ENCODE measurements around the gene GABPB2.

The GABPB2 gene

DNA sequence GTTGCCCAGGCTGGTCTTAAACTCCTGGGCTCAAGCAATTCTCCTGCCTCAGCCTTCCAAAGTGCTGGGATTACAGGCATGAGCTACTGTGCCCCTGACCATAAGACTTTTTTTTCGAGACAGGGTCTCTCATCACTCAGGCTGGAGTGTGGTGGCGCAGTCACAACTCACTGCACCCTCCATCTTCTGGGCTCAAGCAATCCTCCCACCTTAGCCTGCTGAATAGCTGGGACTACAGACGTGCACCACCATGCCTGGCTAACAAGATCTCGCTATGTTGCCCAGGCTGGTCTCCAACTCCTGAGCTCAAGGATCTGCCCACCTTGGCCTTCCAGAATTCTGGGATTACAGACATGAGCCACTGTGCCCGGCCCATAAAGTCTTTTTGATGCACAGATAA is 21.1 kb upstream of the GABPB2 start:
- no peak overlapping the region for H3K4me2 ChIP-seq (ENCODE audit: low read depth, low read length, poor library complexity, severe bottlenecking)

DNA sequence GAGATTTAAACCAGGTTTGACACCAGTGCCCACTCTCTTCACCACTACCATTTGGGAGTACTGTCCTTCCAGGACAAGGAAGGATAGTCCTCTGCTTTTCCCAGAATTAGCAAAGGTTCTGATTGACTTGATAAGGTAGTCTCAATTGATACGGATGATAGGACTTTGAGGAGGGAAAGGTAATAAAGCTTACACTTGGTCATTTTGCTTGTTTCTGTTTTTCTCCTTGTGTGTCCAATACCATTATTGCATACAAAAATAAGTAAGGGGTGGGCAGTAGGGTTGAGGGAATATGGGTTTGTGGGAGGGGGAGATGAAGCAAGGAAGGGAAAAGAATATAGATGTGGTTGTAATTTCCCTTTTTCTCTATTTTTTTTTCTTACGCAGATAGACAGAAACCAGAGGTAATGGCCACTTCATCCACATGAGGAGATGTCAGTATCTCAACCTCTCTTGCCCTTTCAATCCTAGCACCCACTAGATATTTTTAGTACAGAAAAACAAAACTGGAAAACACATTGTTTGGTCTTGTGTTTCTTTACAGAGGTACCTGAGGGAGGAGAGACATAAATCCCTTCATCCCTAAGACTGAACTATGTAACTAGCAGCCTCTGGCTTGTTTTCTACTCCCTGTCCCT is 20.4 kb upstream of the GABPB2 start:
- H3K36me3 ChIP-seq (ENCODE audit: insufficient read depth, low read length) = peaks cover 31% of the 10 kb centered on the region; the same call in 1 of the 2 replicates
- H3K4me1 ChIP-seq (ENCODE audit: insufficient read depth, low read length, poor library complexity, severe bottlenecking) = peaks cover 13% of the 10 kb centered on the region
- no peaks in the 10 kb centered on the region for H3K9me3 ChIP-seq (ENCODE audit: insufficient read depth, low read depth, low read length)
- no peak overlapping the region for H3K4me3 ChIP-seq (ENCODE audit: low read length, poor library complexity, severe bottlenecking)
- no peaks in the 10 kb centered on the region for H3K9me2 ChIP-seq (replicated peaks; ENCODE audit: low read depth, low read length)
- H3K4me2 ChIP-seq (ENCODE audit: low read depth, low read length, poor library complexity, severe bottlenecking) = no peak overlapping the region
- no peak for TF ChIP-seq EZH2phosphoT487 (IDR thresholded peaks at IDR 0.05; ENCODE audit: borderline replicate concordance)
- TF ChIP-seq, protein P1, sequence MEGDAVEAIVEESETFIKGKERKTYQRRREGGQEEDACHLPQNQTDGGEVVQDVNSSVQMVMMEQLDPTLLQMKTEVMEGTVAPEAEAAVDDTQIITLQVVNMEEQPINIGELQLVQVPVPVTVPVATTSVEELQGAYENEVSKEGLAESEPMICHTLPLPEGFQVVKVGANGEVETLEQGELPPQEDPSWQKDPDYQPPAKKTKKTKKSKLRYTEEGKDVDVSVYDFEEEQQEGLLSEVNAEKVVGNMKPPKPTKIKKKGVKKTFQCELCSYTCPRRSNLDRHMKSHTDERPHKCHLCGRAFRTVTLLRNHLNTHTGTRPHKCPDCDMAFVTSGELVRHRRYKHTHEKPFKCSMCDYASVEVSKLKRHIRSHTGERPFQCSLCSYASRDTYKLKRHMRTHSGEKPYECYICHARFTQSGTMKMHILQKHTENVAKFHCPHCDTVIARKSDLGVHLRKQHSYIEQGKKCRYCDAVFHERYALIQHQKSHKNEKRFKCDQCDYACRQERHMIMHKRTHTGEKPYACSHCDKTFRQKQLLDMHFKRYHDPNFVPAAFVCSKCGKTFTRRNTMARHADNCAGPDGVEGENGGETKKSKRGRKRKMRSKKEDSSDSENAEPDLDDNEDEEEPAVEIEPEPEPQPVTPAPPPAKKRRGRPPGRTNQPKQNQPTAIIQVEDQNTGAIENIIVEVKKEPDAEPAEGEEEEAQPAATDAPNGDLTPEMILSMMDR (conservative IDR thresholded peaks at IDR 0.05; ENCODE audit: low read length) = no peak
- H3K9ac ChIP-seq (ENCODE audit: low read depth, low read length, poor library complexity, severe bottlenecking) = no peak overlapping the region
- peaks cover 8% of the 10 kb centered on the region for H4K20me1 ChIP-seq (ENCODE audit: insufficient read depth, low read length, poor library complexity, severe bottlenecking)
- no peaks in the 10 kb centered on the region for H3K27me3 ChIP-seq (ENCODE audit: insufficient read depth, low read length, poor library complexity, severe bottlenecking)
- H3K79me2 ChIP-seq (ENCODE audit: insufficient read depth, low read length) = peaks cover 15% of the 10 kb centered on the region; the same call in 1 of the 2 replicates
- peaks cover 3% of the 10 kb centered on the region; the same call in 1 of the 2 replicates for H3F3A ChIP-seq (ENCODE audit: low read depth)
- H2AFZ ChIP-seq (ENCODE audit: low read length) = no peak overlapping the region

More for the DNA sequence above, 21.1 kb upstream of the GABPB2 start:
- Histone ChIP-seq H3K79me2 (ENCODE audit: insufficient read depth, low read length) (0 out of 2 replicates have a peak, but pooled peaks cover 8% of the 10 kb centered on the region), H3K4me1 (ENCODE audit: insufficient read depth, low read length, poor library complexity, severe bottlenecking) (peaks cover 13% of the 10 kb centered on the region), H3K27me3 (ENCODE audit: insufficient read depth, low read length, poor library complexity, severe bottlenecking) (no peaks in the 10 kb centered on the region), H3K9me2 (replicated peaks; ENCODE audit: low read depth, low read length) (no peaks in the 10 kb centered on the region), H3K4me3 (ENCODE audit: low read length, poor library complexity, severe bottlenecking) (no peak overlapping the region), H3K36me3 (ENCODE audit: insufficient read depth, low read length) (peaks cover 24% of the 10 kb centered on the region; the same call in 1 of the 2 replicates), H3K9ac (ENCODE audit: low read depth, low read length, poor library complexity, severe bottlenecking) (no peak overlapping the region), H2AFZ (ENCODE audit: low read length) (no peak overlapping the region), H3F3A (ENCODE audit: low read depth) (peaks cover 3% of the 10 kb centered on the region; the same call in 1 of the 2 replicates), H4K20me1 (ENCODE audit: insufficient read depth, low read length, poor library complexity, severe bottlenecking) (peaks cover 1% of the 10 kb centered on the region), H3K9me3 (ENCODE audit: insufficient read depth, low read depth, low read length) (no peaks in the 10 kb centered on the region)
- TF ChIP-seq EZH2phosphoT487 (IDR thresholded peaks at IDR 0.05; ENCODE audit: borderline replicate concordance) = no peak
- TF ChIP-seq, protein P1 (conservative IDR thresholded peaks at IDR 0.05; ENCODE audit: low read length) = no peak

DNA sequence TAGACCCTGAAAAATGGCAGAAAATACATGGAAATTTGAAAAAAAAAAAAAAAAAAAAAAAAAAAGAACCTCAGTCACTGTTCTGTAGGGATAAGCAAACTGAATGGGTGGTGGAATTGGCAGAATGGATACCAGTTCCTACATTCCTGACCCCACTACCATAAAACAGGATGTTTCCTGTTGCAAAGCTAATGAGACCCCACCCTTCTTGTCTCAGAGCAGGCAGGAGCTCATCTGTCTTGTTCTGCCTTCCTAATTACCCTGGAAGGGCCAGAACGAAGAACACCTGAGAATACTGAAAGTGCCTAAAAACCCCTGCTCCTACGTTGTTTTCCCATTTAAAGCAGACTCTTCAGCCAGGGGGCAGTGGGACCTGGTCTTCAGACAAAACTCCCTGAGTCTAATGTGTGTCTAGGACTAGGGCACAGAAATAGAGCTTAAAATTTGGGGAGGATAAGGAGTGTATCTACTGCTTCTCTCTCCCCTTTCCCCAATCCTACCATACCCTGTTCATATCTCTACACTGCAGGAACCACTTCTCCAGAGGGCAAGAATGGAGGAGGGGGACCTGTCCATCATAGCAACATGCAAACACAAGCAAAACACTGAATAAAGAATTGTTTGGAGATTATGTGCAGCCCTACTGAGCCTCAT is 19.1 kb upstream of the GABPB2 start:
- Histone ChIP-seq H3K9me2 (replicated peaks; ENCODE audit: low read depth, low read length) (no peaks in the 10 kb centered on the region), H3K4me1 (ENCODE audit: insufficient read depth, low read length, poor library complexity, severe bottlenecking) (peaks cover 26% of the 10 kb centered on the region), H3K27me3 (ENCODE audit: insufficient read depth, low read length, poor library complexity, severe bottlenecking) (no peaks in the 10 kb centered on the region), H3K4me3 (ENCODE audit: low read length, poor library complexity, severe bottlenecking) (no peak overlapping the region), H3F3A (ENCODE audit: low read depth) (peaks cover 3% of the 10 kb centered on the region; the same call in 1 of the 2 replicates), H3K79me2 (ENCODE audit: insufficient read depth, low read length) (peaks cover 28% of the 10 kb centered on the region), H3K9me3 (ENCODE audit: insufficient read depth, low read depth, low read length) (no peaks in the 10 kb centered on the region), H2AFZ (ENCODE audit: low read length) (no peak overlapping the region), H3K4me2 (ENCODE audit: low read depth, low read length, poor library complexity, severe bottlenecking) (no peak overlapping the region), H4K20me1 (ENCODE audit: insufficient read depth, low read length, poor library complexity, severe bottlenecking) (peaks cover 21% of the 10 kb centered on the region), H3K9ac (ENCODE audit: low read depth, low read length, poor library complexity, severe bottlenecking) (no peak overlapping the region), H3K36me3 (ENCODE audit: insufficient read depth, low read length) (peaks cover 37% of the 10 kb centered on the region; the same call in 1 of the 2 replicates)
- TF ChIP-seq EZH2phosphoT487 (IDR thresholded peaks at IDR 0.05; ENCODE audit: borderline replicate concordance) = no peak
- TF ChIP-seq, protein P1 (conservative IDR thresholded peaks at IDR 0.05; ENCODE audit: low read length) = no peak

Data from Loucy (cell line).